NCI-H2171 treated with DMSO at 0.1 percent for 48 hours (cell line): Measurements from ENCODE around the gene BRMS1.

Experiments
- DNase-seq: peaks from one replicate; lab custom pipeline; 2025; lab: John Stamatoyannopoulos, UW

Gene BRMS1

GRCh38 chr11:66336234-66337102, 8.4 kb downstream of the BRMS1 start, which contains the start of gene RIN1:
Gene RIN1, minus strand, starts transcription at chr11:66336434. Its CDS starts 32 bp downstream, at chr11:66336402.
- DNase-seq: peak; percentile 98

- DNase-seq: peak; percentile 42
Measured at GRCh38 chr11:66335531-66336233, 9.2 kb downstream of the BRMS1 start.

GRCh38 chr11:66334605-66335442, 10.1 kb downstream of the BRMS1 start:
- DNase-seq: peak; percentile 69

- peak; percentile 37 for DNase-seq
Measured at GRCh38 chr11:66333896-66334604, 10.9 kb downstream of the BRMS1 start.

- DNase-seq: no peak
Measured at GRCh38 chr11:66333220-66333877, 11.6 kb downstream of the BRMS1 start.

- DNase-seq: no peak
Measured at GRCh38 chr11:66332371-66333219, 12.3 kb downstream of the BRMS1 start.

- DNase-seq: no peak
Measured at GRCh38 chr11:66331542-66332370, 13.1 kb downstream of the BRMS1 start.

GRCh38 chr11:66330931-66331330, 14.0 kb downstream of the BRMS1 start:
- no peak for DNase-seq

- DNase-seq: no peak
Measured at GRCh38 chr11:66329165-66329673, 15.7 kb downstream of the BRMS1 start.

DNA sequence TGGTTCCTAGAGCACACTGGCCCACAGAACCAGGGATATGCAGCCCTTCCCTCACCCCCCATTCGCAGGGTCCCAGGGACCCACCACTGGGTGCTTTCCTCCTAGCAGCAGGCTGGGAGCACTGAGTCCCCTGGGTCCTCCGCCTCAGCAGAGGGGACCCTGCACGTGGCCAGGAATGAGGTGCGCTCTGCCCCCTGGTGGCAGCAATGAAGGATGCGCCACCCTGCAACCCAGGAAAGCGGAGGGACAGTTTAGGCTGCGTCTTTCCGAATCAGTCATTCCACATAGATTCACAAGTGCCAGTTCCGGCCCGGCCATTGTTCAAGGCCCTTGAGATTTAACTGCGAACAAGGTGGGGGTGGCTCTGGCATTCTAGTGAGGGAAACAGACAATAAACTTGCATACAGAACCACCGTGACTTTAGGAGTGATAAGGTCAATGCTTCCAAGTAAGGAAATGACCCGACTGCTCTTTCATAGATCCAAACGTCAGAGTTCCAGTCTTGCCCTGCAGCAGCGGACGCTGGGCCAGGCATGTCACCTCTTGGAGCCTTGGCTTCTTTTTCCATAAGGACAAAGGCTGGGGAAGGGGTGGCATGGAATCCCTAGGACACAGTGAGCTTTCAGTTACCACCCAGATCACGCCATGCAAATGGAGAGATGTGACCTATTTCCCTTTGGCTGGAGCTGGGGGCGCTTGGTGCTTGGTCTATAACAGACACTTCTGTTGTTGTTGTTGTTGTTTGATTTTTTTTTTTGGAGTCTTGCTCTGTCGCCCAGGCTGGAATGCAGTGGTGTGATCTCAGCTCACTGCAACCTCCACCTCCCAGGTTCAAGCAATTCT, 16.4 kb downstream of the BRMS1 start:
- DNase-seq: peak; percentile 83

DNA sequence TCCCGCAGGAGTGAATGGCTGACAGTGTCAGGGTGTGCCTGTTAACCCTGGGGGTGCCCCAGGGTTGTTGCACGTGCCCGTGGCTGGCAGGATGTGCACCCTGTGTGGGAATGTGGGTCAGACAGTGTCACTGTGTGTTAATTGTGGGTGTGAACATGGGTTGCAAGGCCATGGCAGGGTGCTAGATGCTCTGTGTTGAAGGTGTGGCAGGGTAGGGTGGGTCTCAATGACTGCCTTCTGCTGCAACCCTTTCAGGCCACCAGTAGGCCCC, 16.9 kb downstream of the BRMS1 start:
- DNase-seq: no peak

- no peak for DNase-seq
Measured at GRCh38 chr11:66327171-66328030, 17.5 kb downstream of the BRMS1 start.

GRCh38 chr11:66326261-66327111, 18.4 kb downstream of the BRMS1 start:
- DNase-seq: no peak

GRCh38 chr11:66325263-66325671, 19.6 kb downstream of the BRMS1 start:
- peak; percentile 85 for DNase-seq

DNA sequence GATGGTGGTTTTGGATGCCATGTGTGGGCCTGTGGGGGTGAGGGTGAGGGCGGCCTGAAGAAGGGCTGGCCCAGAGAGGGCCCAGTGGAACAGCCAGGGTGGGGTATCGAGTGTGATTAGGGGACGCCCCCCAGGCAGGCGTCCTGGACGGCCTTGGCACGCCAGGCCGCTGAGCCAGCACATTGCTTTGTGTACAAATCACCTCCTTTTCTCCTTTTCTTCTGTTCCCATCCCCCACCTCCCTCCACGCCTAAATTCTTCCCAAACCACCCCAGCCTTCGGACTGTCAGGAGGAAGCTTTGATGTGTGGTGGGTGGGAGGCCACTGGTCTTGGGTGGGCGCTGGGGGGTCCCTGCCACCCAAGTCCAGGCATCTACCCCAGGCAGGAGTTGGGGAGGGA, 20.2 kb downstream of the BRMS1 start:
- DNase-seq: no peak

DNA sequence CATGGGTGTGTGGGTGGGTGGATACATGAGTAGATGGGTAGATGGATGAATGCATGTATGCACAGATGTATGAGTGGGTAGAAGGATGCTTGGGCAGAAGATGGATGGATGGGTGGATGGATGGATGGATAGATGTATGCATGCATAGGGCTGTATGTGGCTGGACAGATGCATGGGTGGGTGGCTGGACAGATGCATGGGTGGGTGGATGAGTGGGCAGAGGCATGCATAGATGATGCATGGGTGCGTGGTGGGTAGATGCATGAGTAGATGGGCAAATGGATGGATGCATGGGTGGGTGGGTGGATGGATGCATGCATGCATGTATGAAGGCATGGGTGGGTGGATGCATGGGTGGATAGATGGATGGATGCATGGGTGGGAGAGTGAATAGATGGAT, 21.2 kb downstream of the BRMS1 start:
- DNase-seq: no peak
